GM18502 (cell line): ENCODE data around the gene MISP3.
A peak's percentile ranks its signal among the peaks of the same experiment; 100 is the strongest.

Experiments used
- ATAC-seq: cut with Tn5 transposase; IDR thresholded peaks from one replicate; pipeline ENCODE4 v1.9.1; 2021; ENCODE audit warnings: mild to moderate bottlenecking; ENCODE audit not compliant: unreplicated experiment, poor library complexity

MISP3 gene

GRCh38 chr19:14101003-14101545 lies 28.5 kb downstream of the MISP3 start:
- ATAC-seq, result no peak

DNA sequence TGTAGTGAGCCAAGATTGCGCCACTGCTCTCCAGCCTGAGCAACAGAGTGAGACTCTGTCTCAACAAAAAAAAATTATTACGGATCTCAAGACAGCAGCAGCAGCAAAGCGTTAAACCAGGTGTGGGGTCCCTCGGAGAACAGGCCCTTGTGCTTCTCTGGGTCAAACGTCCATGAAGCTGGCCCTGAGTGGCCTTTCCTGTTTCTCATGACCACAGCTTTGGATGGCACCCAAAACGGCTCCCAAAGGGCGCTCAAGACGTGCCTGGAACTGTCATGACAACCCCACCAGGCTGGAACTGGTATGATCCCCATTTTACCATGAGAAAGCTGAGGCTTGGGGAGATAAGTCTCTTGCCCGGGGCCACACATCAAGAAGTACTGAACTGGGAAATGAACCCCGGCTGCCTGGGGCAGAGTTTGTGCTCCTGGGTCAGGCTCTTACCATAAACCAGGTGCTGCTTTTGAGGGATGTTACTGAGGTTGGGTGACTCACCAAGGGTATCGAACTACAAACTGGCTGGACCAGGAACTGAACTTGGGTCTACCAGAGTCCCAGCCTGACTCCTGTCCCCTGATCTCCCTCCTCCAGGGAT lies 29.6 kb downstream of the MISP3 start:
- no peak for ATAC-seq

GRCh38 chr19:14102756-14103155 lies 30.2 kb downstream of the MISP3 start:
- ATAC-seq, result no peak

DNA sequence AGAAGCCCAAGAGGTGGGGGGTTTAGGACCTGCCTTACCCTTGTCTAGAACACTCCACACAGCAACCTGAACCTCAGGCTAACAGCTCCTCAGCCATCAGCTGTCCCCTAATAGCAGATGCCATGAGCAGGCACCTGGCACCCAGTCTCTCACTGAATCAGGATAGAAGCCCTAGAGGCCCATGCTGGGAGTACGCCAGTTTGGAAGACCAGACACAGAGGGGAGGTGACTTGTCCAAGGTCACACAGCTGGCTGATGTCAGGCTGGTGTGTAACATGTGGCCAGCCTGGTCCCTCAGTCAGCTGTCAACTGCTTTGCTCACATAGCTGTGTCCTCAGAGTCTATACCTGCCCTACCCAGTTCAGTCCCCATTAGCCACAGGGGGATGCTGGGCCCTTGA lies 30.7 kb downstream of the MISP3 start:
- ATAC-seq, result no peak

- no peak for ATAC-seq
These were observed 33.1 kb downstream of the MISP3 start for GRCh38 chr19:14105680-14106079.

GRCh38 chr19:14106840-14107239 lies 34.3 kb downstream of the MISP3 start:
- ATAC-seq, result no peak

DNA sequence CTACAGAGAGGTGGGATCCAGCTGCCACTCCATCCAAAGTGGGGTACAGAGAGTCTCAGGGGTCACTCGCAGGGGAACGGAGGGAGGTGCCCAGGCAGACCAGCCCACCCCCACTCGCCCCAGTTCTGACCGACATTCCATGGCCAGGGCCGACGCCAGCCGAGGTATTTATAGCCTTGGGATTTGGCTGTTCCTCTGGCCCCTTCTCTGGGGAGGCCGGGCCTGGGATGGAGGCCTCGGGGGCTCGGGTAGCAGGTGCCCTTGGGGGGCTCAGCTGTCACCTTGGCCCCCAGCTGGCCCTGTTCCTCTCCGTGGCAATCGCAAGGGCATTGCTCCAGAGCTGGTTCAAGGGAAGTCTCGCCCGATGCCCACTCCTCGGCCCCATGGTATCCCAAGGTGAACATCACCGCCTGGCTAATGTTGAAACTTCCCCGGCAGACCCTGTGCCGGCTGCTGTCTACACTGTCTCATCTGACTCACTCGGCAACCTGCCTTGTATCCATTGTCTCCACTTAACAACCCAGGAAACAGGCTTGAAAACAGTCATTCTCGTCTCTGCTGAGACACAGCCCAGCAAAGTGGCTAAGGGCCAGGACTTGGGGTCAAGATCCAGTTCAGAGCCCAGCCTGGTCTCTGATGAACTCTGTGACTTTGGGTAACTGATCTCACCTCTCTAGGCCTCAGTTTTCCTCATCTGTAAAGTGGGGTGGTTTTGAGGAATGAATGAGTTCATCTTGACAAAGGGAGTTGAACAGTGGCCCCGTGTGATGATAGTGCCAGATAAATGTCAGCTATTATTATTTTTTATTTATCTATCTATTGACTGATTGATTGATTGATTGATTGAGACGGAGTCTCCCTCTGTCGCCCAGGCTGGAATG lies 35.2 kb downstream of the MISP3 start:
- no peak for ATAC-seq

DNA sequence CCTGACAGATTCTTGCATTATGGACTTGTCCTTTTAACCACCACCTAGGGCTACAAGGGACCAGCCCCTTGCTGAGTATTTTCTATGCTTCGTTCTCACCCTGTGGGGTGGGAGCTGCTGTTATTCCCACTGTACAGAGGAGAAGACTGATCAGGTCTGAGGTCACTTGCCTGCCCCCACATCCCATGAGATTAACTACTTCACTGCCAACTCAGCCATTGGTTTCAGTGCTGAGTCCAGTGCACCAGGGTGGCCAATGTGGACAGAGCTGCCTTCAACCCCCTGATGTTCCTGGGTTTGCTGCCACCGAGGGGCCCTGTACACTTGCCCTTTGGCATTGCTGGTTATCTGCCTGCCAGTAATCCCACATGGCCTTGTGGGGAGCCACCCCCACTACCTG lies 38.1 kb downstream of the MISP3 start:
- no peak for ATAC-seq

DNA sequence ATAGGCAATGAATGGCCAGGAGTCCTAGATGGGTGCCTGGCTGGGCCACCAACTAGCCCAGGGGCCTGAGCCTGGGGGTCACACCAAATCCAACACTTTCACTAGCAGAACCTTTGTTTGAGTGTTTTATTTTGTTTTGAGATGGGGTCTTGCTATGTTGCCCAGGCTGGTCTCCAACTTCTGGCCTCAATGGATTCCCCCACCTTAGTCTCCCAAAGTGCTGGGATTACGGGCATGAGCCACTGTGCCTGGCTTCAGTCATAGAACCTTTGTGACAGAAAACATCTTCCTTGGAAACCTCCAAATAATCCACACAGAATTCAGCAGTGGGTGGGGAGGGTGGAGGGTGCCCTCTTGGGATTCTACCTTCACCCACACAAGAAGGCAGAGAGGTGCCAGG lies 38.9 kb downstream of the MISP3 start:
- ATAC-seq, result no peak

- ATAC-seq, result no peak
These were observed 39.6 kb downstream of the MISP3 start for GRCh38 chr19:14112051-14112808.

DNA sequence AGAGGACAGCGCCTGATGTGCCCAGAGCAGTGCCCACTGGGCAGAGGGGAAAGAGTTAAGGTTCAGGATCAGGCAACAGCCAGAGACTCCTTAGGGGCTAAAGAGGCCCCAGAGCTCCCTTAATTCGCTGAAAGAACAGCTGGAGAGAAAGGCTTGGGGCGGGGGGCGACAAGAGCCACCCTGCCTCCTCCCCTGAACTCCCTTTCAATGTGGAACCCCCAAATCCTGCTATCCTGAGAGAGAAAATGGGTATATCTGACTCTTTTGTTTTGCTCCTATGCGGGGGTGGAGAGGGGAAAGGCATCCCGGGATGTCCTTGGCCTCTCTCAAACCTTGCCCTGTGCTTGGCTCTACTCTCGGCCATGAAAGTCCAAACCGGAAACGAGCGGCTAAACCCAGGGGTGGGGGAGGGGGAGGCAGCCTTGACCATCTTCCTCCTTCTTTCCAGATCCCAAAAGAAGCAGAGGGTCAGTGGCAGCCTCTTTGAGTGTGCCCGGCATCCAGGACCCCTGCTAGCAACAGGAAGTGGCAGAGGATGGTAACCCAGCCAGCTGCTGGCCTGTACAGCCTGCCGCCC lies 40.3 kb downstream of the MISP3 start:
- ATAC-seq, result no peak

DNA sequence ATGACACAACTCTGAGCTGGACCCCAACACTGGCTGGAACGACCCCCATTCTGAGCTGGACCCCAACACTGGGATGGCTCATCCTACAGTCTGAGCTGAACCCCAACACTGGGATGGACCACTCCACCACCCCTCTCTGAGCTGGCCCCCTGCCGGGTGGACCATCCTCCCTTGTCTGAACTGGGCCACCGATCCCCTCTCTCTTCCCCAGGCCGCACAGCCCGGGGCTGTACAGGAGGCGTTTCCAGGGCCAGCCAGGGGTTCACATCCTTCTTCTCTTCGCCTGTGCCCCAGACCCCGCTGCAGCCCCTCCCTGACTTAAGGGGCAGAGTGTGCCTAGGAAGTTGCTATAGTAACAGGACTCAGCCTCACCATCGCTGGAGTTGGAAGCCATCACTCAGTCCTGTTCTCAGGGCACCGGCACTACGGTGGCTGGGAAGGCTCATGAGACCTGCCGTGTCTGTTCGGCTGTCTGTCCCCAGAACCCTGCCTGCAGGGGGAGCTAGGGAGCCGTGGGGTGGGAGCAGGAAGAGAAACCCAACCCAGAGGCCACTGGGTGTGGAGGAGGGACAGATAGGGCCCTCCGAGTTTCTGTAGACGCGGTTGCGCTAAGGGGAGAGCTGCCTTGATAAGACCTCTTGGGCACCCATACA lies 41.3 kb downstream of the MISP3 start:
- ATAC-seq, result no peak

GRCh38 chr19:14114439-14114838 lies 41.9 kb downstream of the MISP3 start:
- ATAC-seq, result no peak

GRCh38 chr19:14114854-14115253 lies 42.3 kb downstream of the MISP3 start:
- ATAC-seq, result no peak

DNA sequence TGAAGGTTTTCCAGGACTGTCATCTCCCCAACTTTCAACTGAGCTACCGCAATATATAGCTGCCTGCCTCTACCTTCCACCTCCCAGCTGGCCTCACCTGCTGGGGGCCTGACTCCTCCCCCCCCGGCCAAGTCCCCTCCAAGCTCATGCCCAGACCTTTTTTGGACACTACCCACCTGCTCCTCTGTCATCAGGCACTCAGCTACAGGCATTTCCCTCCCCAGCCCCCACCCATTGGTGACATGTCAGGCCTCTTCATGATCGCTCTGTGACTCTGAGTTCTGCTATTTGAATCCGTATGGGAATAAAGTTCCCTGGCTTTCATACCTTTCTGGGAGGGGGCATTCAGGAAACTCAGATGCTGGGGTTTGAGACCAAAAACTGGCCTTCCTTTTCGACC lies 43.2 kb downstream of the MISP3 start:
- ATAC-seq, result no peak

- no peak for ATAC-seq
These were observed 43.9 kb downstream of the MISP3 start for GRCh38 chr19:14116525-14116917.

DNA sequence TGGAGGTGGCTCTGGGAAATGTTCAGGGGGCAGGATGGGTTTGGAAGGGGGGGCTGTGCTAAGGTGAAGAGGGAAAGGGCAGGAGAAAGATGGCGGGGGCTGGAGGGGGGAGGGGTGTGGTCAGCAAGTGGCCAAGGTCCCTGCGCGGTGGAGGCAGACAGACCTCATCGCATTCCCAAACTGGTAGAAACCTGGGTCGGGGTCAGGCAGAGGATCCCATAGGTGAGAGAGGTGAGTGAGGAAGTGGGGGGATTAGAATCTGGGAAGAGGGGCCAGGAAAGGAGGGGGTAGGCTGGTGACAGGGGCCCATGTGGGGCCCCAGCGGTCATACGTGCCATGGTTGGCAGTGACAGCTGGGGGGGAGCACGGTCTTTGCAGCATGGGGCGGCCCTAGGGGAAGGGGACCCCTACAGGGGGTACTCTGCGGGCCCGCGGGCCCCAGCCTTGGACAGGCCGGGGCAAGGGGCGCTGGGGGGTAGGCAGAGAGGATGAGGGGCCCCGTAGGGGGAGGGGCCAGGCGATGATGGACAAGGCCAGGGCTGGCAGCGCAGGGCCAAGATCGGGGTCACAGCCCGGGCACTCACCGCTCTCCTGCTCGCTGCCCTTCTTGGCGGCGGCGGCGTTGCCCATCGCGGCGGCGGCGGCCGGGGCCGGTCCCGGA lies 44.5 kb downstream of the MISP3 start:
- ATAC-seq, result peak; percentile 1

DNA sequence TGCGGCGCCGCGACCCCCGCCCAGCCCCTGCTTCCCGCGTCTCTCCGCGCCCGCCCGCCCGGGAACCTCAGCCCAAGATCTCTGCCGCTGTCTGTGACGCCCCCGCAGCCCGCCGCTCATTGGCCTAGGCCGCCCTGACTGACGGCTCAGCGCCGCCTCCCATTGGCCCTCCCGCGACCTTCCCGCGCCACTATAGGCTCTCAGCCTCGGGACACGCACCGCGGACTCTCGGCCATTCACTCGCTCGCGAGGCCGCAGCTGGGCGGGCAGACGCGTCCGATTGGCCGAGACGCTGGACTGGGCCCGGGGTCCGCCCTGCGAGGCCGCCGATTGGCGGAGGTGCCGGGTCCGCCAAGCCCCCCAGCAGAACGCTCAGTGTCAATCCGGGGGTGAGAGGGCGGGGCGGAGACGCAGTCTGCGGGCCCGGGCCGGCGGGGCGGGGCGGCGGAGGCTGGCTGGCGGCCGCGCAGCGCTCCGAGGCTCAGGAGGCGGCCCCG lies 45.1 kb downstream of the MISP3 start, which contains the start of gene PRKACA:
TSS of gene PRKACA (minus strand) at position 95 of the 497 bp plus-strand sequence. CDS start 215 bp downstream, outside the sequence.
- ATAC-seq, result peak; percentile 92
